DMS153 (cell line): ENCODE measurements around the gene RNASE4.

ENCODE experiments used
- DNase-seq: peaks from one replicate; lab custom pipeline; 2025; lab: John Stamatoyannopoulos, UW

RNASE4 gene

GRCh38 chr14:20745571-20746358 is 61.4 kb downstream of the RNASE4 start, which contains the start of gene EDDM3A:
TSS of gene EDDM3A (plus strand) at chr14:20745887. CDS start at chr14:20747581, 1,694 bp downstream.
- no peak for DNase-seq

DNA sequence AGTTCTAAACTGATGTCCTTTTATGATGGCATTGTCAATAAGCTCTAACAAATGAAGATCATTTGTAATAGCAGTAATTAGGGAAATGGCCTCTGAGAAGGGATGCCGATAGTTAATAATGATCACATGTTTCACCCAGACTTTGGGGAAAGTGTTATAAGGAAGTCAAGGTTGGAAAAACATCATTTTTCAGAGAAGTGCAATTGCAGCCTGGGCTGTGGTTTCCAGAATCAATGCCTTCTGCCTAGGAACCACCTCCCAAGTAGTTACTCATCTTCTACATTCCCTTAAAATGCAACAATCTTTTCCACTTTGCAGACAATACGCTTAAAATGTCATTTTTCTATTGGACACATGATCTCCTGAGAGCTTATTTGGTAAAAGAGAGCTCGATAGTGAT is 62.2 kb downstream of the RNASE4 start:
- DNase-seq, result no peak

GRCh38 chr14:20748439-20748838 is 64.1 kb downstream of the RNASE4 start:
- no peak for DNase-seq

GRCh38 chr14:20750194-20750593 is 65.8 kb downstream of the RNASE4 start:
- no peak for DNase-seq
